ENCODE results near the gene MYH14.

MYH14 gene

GRCh38 chr19:50326101-50326664 lies 122.8 kb downstream of the MYH14 start:
- no peak for TF ChIP-seq GATA3 (IDR thresholded peaks at IDR 0.05; ENCODE audit: low read depth, low read length)

- TF ChIP-seq GATA2 (IDR thresholded peaks at IDR 0.05; ENCODE audit: low read depth, low read length) (no peak), GATA3 (IDR thresholded peaks at IDR 0.05; ENCODE audit: low read depth, low read length) (no peak)
Measured at GRCh38 chr19:50327013-50327412, 123.6 kb downstream of the MYH14 start.

- TF ChIP-seq GATA2 (IDR thresholded peaks at IDR 0.05; ENCODE audit: low read depth, low read length) (no peak), GATA3 (IDR thresholded peaks at IDR 0.05; ENCODE audit: low read depth, low read length) (no peak)
Measured at GRCh38 chr19:50327461-50328223, 124.2 kb downstream of the MYH14 start.

DNA sequence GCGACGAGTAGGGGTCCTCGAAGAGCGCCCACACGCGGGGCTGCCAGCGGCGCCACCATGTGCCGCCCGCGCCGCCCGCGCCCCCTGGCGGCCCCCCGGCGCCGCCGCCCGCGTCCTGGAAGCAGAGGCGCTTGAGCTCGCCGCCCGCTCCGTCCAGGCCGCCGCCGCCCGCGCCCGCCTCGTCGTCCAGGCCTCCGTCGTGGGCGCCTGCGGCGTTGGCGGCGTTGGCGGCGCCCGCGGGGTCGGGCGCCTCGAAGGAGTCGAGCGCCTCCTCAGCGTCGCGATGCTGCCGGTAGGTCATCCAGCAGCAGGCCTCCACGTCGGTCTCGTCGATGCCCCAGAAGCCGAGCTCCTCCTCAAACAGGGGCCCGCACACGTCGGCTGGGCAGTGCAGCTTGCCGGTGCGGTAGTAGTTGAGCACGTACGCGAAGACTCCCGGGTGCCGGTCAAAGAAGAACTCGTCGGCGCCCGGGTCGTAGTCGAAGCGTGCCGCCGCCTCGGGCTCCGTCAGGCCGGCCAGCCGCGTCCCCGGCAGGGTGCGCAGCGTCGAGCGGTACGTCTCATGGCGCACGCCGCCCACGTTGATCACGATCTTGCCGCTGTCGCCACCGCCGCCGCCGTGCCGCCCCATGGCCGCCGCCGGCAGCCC lies 124.9 kb downstream of the MYH14 start:
- TF ChIP-seq GATA3 (IDR thresholded peaks at IDR 0.05; ENCODE audit: low read depth, low read length) (no peak), GATA2 (IDR thresholded peaks at IDR 0.05; ENCODE audit: low read depth, low read length) (no peak)

GRCh38 chr19:50328873-50329145 lies 125.4 kb downstream of the MYH14 start:
- no peak for TF ChIP-seq GATA3 (IDR thresholded peaks at IDR 0.05; ENCODE audit: low read depth, low read length)
- no peak for TF ChIP-seq GATA2 (IDR thresholded peaks at IDR 0.05; ENCODE audit: low read depth, low read length)

GRCh38 chr19:50329146-50329925 lies 125.9 kb downstream of the MYH14 start, which contains the start of gene KCNC3:
KCNC3 (minus strand) TSS chr19:50329377; CDS start chr19:50329082, 295 bp downstream.
- no peak for TF ChIP-seq GATA2 (IDR thresholded peaks at IDR 0.05; ENCODE audit: low read depth, low read length)
- TF ChIP-seq GATA3 (IDR thresholded peaks at IDR 0.05; ENCODE audit: low read depth, low read length): no peak

GRCh38 chr19:50330365-50331078 lies 127.1 kb downstream of the MYH14 start:
- peak; percentile 67 for TF ChIP-seq GATA2 (IDR thresholded peaks at IDR 0.05; ENCODE audit: low read depth, low read length)
- no peak for TF ChIP-seq GATA3 (IDR thresholded peaks at IDR 0.05; ENCODE audit: low read depth, low read length)

GRCh38 chr19:50331221-50331993 lies 128.0 kb downstream of the MYH14 start:
- TF ChIP-seq GATA3 (IDR thresholded peaks at IDR 0.05; ENCODE audit: low read depth, low read length) (no peak), GATA2 (IDR thresholded peaks at IDR 0.05; ENCODE audit: low read depth, low read length) (no peak)

GRCh38 chr19:50331994-50332243 lies 128.5 kb downstream of the MYH14 start:
- no peak for TF ChIP-seq GATA2 (IDR thresholded peaks at IDR 0.05; ENCODE audit: low read depth, low read length)
- TF ChIP-seq GATA3 (IDR thresholded peaks at IDR 0.05; ENCODE audit: low read depth, low read length): no peak

DNA sequence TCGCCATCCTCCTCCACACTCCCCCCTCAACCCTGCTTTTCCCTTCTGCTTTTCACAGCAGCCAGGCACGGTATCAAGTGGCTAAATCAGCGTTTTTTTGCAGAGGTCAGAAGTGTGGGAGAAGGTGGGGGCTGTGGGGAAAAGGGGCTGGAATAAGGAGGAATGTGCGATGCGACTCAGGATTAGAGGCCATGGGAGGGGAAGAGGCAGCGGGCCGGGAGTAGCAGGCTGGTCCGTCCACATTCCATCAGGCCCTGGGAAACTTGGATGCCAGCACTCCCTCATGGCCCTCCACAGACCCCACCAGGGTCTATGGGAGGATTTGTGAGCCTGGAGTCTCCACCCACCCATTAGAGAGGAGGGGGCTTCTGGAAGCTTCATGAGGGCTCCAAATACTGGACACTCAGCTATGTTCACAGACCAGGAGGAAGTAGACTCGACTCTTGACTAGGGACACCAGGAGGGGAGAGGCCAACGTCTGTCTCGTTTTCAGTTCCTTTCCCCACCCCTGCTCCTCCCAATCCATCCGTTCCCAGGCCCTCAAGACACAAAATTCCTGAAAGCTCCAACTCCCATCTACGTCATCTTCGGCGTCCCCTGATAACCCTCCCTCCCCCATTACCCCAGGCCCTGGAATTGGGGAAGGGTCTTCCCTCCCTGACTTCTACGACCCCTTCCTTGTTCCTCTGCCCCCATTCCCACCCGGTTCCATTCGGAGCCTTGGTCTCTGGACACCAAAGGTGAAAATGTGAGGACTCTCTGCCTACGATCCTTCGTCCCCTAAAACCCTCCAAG lies 129.0 kb downstream of the MYH14 start:
- TF ChIP-seq GATA3 (IDR thresholded peaks at IDR 0.05; ENCODE audit: low read depth, low read length): no peak
- no peak for TF ChIP-seq GATA2 (IDR thresholded peaks at IDR 0.05; ENCODE audit: low read depth, low read length)

GRCh38 chr19:50333235-50333736 lies 129.9 kb downstream of the MYH14 start:
- no peak for TF ChIP-seq GATA2 (IDR thresholded peaks at IDR 0.05; ENCODE audit: low read depth, low read length)
- TF ChIP-seq GATA3 (IDR thresholded peaks at IDR 0.05; ENCODE audit: low read depth, low read length): no peak

Data from SH-SY5Y (cell line).